SK-N-SH (cell line): Measurements from ENCODE around the gene GRK3. TPM values are rescaled to one million over a fixed set of nuclear protein-coding genes. Genes with fewer than 3 reads are reported as not detected.

Source experiments
- CTCF ChIA-PET: fragments of 300-600, 350-600 bp; formaldehyde crosslinking; extraction: SDS; loops from one replicate; lab custom pipeline; 2021; lab: Yijun Ruan, JAX
- POLR2A ChIA-PET: fragments of 350-600 bp; sonication (Branson Sonifier 250); formaldehyde crosslinking; extraction: SDS; loops from one replicate; lab custom pipeline; 2020; ENCODE audit warnings: antibody characterized with exemption, inconsistent platforms; lab: Yijun Ruan, JAX
- DNase-seq: peaks from one replicate; pipeline ENCODE4 v3.0.0; 2012
- H2AFZ ChIP-seq: fragments of 200-600 bp; sonication (generic); 2 replicates; pipeline ENCODE4 v1.8.1; 2016; ENCODE audit warnings: antibody characterized with exemption, mild to moderate bottlenecking, low read depth
- H3F3A ChIP-seq: fragments of 200-600 bp; sonication (generic); replicated peaks from 2 replicates; pipeline ENCODE3; 2016; ENCODE audit warnings: antibody characterized with exemption, mild to moderate bottlenecking; ENCODE audit not compliant: insufficient read depth
- H3K27ac ChIP-seq, 2 experiments: fragments of 200-500 bp in 1 of 2; fragments of 200-600 bp in 1 of 2; sonication (Bioruptor generic) in 1 of 2; sonication (generic), shearing (Covaris generic) in 1 of 2; 2 replicates each; pipeline versions ENCODE4 v1.5.1 to v1.6.1; 2014 to 2016; ENCODE audit warnings: low read depth in 2 of 2, inconsistent platforms in 1 of 2, low read length in 1 of 2, mild to moderate bottlenecking in 1 of 2, mixed read lengths in 1 of 2
- H3K27me3 ChIP-seq: fragments of 200-600 bp; sonication (generic), shearing (Covaris generic); 2 replicates; pipeline ENCODE4 v1.6.1; 2016; ENCODE audit warnings: mixed run types; ENCODE audit not compliant: insufficient read depth
- H3K36me3 ChIP-seq, 2 experiments: fragments of 200-500 bp in 1 of 2; fragments of 200-600 bp in 1 of 2; sonication (Bioruptor generic) in 1 of 2; sonication (generic) in 1 of 2; replicated peaks in 1 of 2; 2 replicates each; pipeline versions ENCODE3 to v1.5.1; 2014 to 2016; ENCODE audit warnings: low read length in 1 of 2, mild to moderate bottlenecking in 1 of 2; ENCODE audit not compliant: insufficient read depth in 2 of 2, control insufficient read depth in 1 of 2
- H3K4me1 ChIP-seq, 2 experiments: fragments of 200-500 bp in 1 of 2; fragments of 200-600 bp in 1 of 2; sonication (Bioruptor generic) in 1 of 2; sonication (generic), shearing (Covaris generic) in 1 of 2; 2 replicates each; pipeline versions ENCODE4 v1.5.1 to v1.6.1; 2014 to 2016; ENCODE audit warnings: low read depth in 1 of 2, low read length in 1 of 2, mixed run types in 1 of 2; ENCODE audit not compliant: insufficient read depth in 2 of 2, control insufficient read depth in 1 of 2
- H3K4me2 ChIP-seq: fragments of 200-600 bp; sonication (generic), shearing (Covaris generic); 2 replicates; pipeline ENCODE4 v1.6.1; 2017; ENCODE audit warnings: mixed run types
- H3K4me3 ChIP-seq, 2 experiments: fragments of 200-500 bp in 1 of 2; fragments of 200-600 bp in 1 of 2; sonication (Bioruptor generic) in 1 of 2; sonication (generic), shearing (Covaris generic) in 1 of 2; 2 replicates each; pipeline versions ENCODE4 v1.5.1 to v1.8.1; 2014 to 2016; ENCODE audit warnings: low read depth in 2 of 2, inconsistent platforms in 1 of 2, low read length in 1 of 2, mild to moderate bottlenecking in 1 of 2, mixed read lengths in 1 of 2, moderate library complexity in 1 of 2
- H3K79me2 ChIP-seq: fragments of 200-600 bp; sonication (generic); 2 replicates; pipeline ENCODE4 v1.8.1; 2017; ENCODE audit warnings: mild to moderate bottlenecking; ENCODE audit not compliant: insufficient read depth
- H3K9ac ChIP-seq: fragments of 200-600 bp; sonication (generic); 2 replicates; pipeline ENCODE4 v1.6.1; 2017; ENCODE audit warnings: mixed run types
- H3K9me2 ChIP-seq: fragments of 200-600 bp; sonication (generic); 2 replicates; pipeline ENCODE4 v1.6.1; 2017; ENCODE audit warnings: mixed run types
- H3K9me3 ChIP-seq: fragments of 200-600 bp; sonication (generic); 2 replicates; pipeline ENCODE4 v1.6.1; 2017; ENCODE audit warnings: mixed run types, mild to moderate bottlenecking, moderate library complexity
- H4K20me1 ChIP-seq: fragments of 200-600 bp; sonication (generic); 2 replicates; pipeline ENCODE4 v1.6.1; 2017; ENCODE audit warnings: mild to moderate bottlenecking, mixed run types; ENCODE audit not compliant: insufficient read depth
- CHD2 ChIP-seq: fragments of 150-350 bp; IDR thresholded peaks from 2 replicates; pipeline ENCODE4 v1.6.1; 2018; ENCODE audit warnings: low read length; ENCODE audit not compliant: partially characterized antibody
- EP300 ChIP-seq, 2 experiments: IDR thresholded peaks; 2 replicates each; pipeline versions ENCODE4 v1.4.0 to v1.6.1; 2012; ENCODE audit warnings: borderline replicate concordance in 1 of 2, low read depth in 1 of 2, low read length in 1 of 2
- FOSL2 ChIP-seq: IDR thresholded peaks from 2 replicates; pipeline ENCODE4 v1.4.0; 2012; ENCODE audit warnings: low read depth, mild to moderate bottlenecking, moderate library complexity, borderline replicate concordance
- FOXJ3 ChIP-seq: sonication (generic); formaldehyde crosslinking; IDR thresholded peaks from 2 replicates; pipeline ENCODE4 v1.5.1; 2020; ENCODE audit warnings: mild to moderate bottlenecking, missing genetic modification reagents
- GABPA ChIP-seq: IDR thresholded peaks from 2 replicates; pipeline ENCODE4 v1.4.0; 2012; ENCODE audit warnings: low read depth, mild to moderate bottlenecking
- MXI1 ChIP-seq: IDR thresholded peaks from 2 replicates; pipeline ENCODE4 v1.6.1; 2012; ENCODE audit warnings: mild to moderate bottlenecking, low read depth, low read length, improper control_type of control experiment
- NFIC ChIP-seq: IDR thresholded peaks from 2 replicates; pipeline ENCODE4 v1.4.0; 2012; ENCODE audit warnings: borderline replicate concordance
- PBX3 ChIP-seq: IDR thresholded peaks from 2 replicates; pipeline ENCODE4; 2012
- POLR2AphosphoS5 ChIP-seq: IDR thresholded peaks from 2 replicates; pipeline ENCODE4 v1.6.1; 2012; ENCODE audit warnings: low read depth, low read length
- REST ChIP-seq: IDR thresholded peaks from 2 replicates; pipeline ENCODE4 v1.6.1; 2012; ENCODE audit warnings: mild to moderate bottlenecking, low read depth, low read length, moderate library complexity
- RFX5 ChIP-seq: IDR thresholded peaks from 2 replicates; pipeline ENCODE4 v1.6.1; 2012; ENCODE audit warnings: mild to moderate bottlenecking, improper control_type of control experiment, low read length
- RXRA ChIP-seq: IDR thresholded peaks from 2 replicates; pipeline ENCODE4 v1.4.0; 2012; ENCODE audit warnings: low read depth, mild to moderate bottlenecking, borderline replicate concordance
- SIN3A ChIP-seq: IDR thresholded peaks from 2 replicates; pipeline ENCODE4 v1.6.1; 2012; ENCODE audit warnings: low read depth, mild to moderate bottlenecking, low read length, moderate library complexity, borderline replicate concordance
- SMC3 ChIP-seq: IDR thresholded peaks from 2 replicates; pipeline ENCODE4 v1.6.1; 2012; ENCODE audit warnings: low read depth, low read length, improper control_type of control experiment
- TCF12 ChIP-seq: IDR thresholded peaks from 2 replicates; pipeline ENCODE4 v1.4.0; 2012
- TEAD4 ChIP-seq: IDR thresholded peaks from 2 replicates; pipeline ENCODE4 v1.4.0; 2012; ENCODE audit warnings: mild to moderate bottlenecking, borderline replicate concordance; ENCODE audit not compliant: insufficient read depth
- USF1 ChIP-seq: IDR thresholded peaks from 2 replicates; pipeline ENCODE4 v1.4.0; 2012; ENCODE audit warnings: low read depth, borderline replicate concordance
- WGBS: methylation state at CpG from one replicate; pipeline ENCODE4 v1.1.6; 2017; ENCODE audit warnings: low lambda C conversion rate; 5-methylcytosine and 5-hydroxymethylcytosine counted together
- polyA plus RNA-seq, 3 experiments: library from polyadenylated mRNA; depleted of rRNA; stranded (reverse); fragments of >200 nt; gene quantifications; 2 replicates each; pipeline ENCODE4 v1.2.3, GENCODE V29; 2012
- TF ChIP-seq, protein P1 (sequence below): fragments of 150-350 bp; IDR thresholded peaks from 2 replicates; pipeline ENCODE4 v1.6.1; 2017; ENCODE audit warnings: antibody characterized with exemption, low read length, low read depth, borderline replicate concordance
- TF ChIP-seq, protein P2 (sequence below): fragments of 200-600 bp; sonication (generic); IDR thresholded peaks from 2 replicates; pipeline ENCODE4 v1.6.1; 2017; ENCODE audit warnings: antibody characterized with exemption, mild to moderate bottlenecking, moderate library complexity

The GRK3 gene
- polyA plus RNA-seq, 1 of the 3 experiments (the other 2 are of a cell fraction) = 1.3 TPM

DNA sequence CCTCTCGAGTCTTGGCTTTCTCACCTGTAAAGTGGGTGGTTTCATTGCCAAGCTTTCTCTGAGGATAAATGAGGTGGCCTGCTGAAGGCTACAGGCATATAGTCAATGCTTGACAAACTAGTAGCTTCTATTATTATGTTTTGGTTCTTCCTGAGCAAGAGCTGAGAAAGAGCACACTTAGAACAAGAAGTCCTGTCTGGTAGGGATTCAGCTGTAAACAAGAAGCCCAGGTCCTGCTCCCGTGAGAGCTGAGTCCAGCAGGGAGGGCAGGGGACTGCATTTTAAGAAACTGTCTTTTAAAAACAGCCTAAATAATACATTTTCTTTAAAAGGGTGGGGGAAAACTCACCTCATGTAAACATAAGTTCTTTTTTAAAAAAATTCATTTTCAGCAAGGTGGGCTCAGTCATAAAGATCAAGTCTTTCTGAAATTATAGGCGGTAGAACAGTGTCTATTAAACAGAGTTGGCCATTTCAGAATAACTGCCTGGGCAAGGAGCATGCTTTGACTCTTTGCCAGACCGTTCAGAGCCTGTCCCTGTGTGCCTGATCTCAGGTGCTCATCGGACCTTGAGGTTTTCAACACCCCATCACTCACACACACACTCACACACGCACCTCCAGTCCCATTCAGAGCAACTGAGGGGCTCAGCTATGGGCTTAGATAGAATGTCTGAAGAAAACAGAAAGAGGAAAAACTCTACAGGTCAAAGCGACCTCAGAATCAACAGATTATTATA is 148.4 kb downstream of the GRK3 start:
- CTCF ChIA-PET = interaction anchor here (1.1 to 3.5 kb wide), 5 partner anchors 11 to 477 kb away, joined by 3 to 18 read pairs (median 6); no protein-coding TSS in a partner anchor
- Histone ChIP-seq H2AFZ (no peak overlapping the region), H3K27me3 (no peaks in the 10 kb centered on the region), H3K79me2 (no peaks in the 10 kb centered on the region), H3K9ac (no peak overlapping the region), H3F3A (no peaks in the 10 kb centered on the region), H3K4me3 (no peak overlapping the region), H3K9me2 (no peaks in the 10 kb centered on the region), H3K4me2 (no peak overlapping the region), H4K20me1 (no peaks in the 10 kb centered on the region), H3K36me3 (peaks cover 0 to 28% of the 10 kb centered on the region in 2 experiments), H3K27ac (no peak overlapping the region; a peak in 1 of 4 replicates), H3K9me3 (no peaks in the 10 kb centered on the region), H3K4me1 (peaks cover 0 to 4% of the 10 kb centered on the region in 2 experiments; a peak in 2 of 4 replicates)
- POLR2A ChIA-PET = no interaction called here
- DNase-seq = no peak
- 73% methylated on average over 7 of the region's 7 CpGs for WGBS
- TF ChIP-seq RXRA = no peak
- no peak for TF ChIP-seq NFIC
- no peak for TF ChIP-seq REST
- TF ChIP-seq, protein P1, sequence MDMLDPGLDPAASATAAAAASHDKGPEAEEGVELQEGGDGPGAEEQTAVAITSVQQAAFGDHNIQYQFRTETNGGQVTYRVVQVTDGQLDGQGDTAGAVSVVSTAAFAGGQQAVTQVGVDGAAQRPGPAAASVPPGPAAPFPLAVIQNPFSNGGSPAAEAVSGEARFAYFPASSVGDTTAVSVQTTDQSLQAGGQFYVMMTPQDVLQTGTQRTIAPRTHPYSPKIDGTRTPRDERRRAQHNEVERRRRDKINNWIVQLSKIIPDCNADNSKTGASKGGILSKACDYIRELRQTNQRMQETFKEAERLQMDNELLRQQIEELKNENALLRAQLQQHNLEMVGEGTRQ = no peak
- no peak for TF ChIP-seq SMC3
- TF ChIP-seq PBX3 = no peak
- TF ChIP-seq MXI1 = no peak
- TF ChIP-seq, protein P2, sequence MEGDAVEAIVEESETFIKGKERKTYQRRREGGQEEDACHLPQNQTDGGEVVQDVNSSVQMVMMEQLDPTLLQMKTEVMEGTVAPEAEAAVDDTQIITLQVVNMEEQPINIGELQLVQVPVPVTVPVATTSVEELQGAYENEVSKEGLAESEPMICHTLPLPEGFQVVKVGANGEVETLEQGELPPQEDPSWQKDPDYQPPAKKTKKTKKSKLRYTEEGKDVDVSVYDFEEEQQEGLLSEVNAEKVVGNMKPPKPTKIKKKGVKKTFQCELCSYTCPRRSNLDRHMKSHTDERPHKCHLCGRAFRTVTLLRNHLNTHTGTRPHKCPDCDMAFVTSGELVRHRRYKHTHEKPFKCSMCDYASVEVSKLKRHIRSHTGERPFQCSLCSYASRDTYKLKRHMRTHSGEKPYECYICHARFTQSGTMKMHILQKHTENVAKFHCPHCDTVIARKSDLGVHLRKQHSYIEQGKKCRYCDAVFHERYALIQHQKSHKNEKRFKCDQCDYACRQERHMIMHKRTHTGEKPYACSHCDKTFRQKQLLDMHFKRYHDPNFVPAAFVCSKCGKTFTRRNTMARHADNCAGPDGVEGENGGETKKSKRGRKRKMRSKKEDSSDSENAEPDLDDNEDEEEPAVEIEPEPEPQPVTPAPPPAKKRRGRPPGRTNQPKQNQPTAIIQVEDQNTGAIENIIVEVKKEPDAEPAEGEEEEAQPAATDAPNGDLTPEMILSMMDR = no peak
- no peak for TF ChIP-seq USF1
- no peak for TF ChIP-seq EP300 (IDR thresholded peaks at IDR 0.05; ENCODE audit: borderline replicate concordance in 1 of 2, low read depth in 1 of 2, low read length in 1 of 2)
- no peak for TF ChIP-seq FOSL2
- TF ChIP-seq CHD2 = no peak
- TF ChIP-seq RFX5 = no peak
- no peak for TF ChIP-seq SIN3A
- TF ChIP-seq FOXJ3 (CRISPR knock-in tag) = no peak
- no peak for TF ChIP-seq POLR2AphosphoS5
- TF ChIP-seq TEAD4 = no peak
- TF ChIP-seq GABPA = no peak
- TF ChIP-seq TCF12 = no peak
